Esophagus muscularis mucosa (tissue), 4 donors: ENCODE results near the gene GSS.

Experiments
- EP300 ChIP-seq: sonication (generic); formaldehyde crosslinking; IDR thresholded peaks from one replicate; pipeline ENCODE4 v1.6.1; 2017; ENCODE audit warnings: antibody characterized with exemption
- POLR2A ChIP-seq: fragments of 450-650 bp; IDR thresholded peaks from one replicate; pipeline ENCODE4 v1.6.1; 2017; ENCODE audit warnings: antibody characterized with exemption, moderate library complexity, mild to moderate bottlenecking, low read depth
- POLR2AphosphoS5 ChIP-seq, 2 donors: sonication (generic); formaldehyde crosslinking; IDR thresholded peaks; one replicate each; pipeline ENCODE4 v1.6.1; 2017; ENCODE audit warnings: antibody characterized with exemption in 2 of 2
- TF ChIP-seq, protein P1 (sequence below), 3 experiments: fragments of 200-600 bp in 2 of 3; fragments of 450-650 bp in 1 of 3; sonication (generic) in 2 of 3; IDR thresholded peaks; one replicate each; pipeline ENCODE4 v1.5.1; 2017 to 2019; ENCODE audit warnings: antibody characterized with exemption in 3 of 3, mild to moderate bottlenecking in 2 of 3, moderate library complexity in 1 of 3

GRCh38 chr20:34983995-34984735, 28.6 kb upstream of the GSS start:
- TF ChIP-seq, protein P1, sequence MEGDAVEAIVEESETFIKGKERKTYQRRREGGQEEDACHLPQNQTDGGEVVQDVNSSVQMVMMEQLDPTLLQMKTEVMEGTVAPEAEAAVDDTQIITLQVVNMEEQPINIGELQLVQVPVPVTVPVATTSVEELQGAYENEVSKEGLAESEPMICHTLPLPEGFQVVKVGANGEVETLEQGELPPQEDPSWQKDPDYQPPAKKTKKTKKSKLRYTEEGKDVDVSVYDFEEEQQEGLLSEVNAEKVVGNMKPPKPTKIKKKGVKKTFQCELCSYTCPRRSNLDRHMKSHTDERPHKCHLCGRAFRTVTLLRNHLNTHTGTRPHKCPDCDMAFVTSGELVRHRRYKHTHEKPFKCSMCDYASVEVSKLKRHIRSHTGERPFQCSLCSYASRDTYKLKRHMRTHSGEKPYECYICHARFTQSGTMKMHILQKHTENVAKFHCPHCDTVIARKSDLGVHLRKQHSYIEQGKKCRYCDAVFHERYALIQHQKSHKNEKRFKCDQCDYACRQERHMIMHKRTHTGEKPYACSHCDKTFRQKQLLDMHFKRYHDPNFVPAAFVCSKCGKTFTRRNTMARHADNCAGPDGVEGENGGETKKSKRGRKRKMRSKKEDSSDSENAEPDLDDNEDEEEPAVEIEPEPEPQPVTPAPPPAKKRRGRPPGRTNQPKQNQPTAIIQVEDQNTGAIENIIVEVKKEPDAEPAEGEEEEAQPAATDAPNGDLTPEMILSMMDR (IDR thresholded peaks at IDR 0.05) = no peak
- no peak for TF ChIP-seq POLR2A
- TF ChIP-seq EP300 = no peak
- no peak for TF ChIP-seq POLR2AphosphoS5 (IDR thresholded peaks at IDR 0.05)
